GM21381 (cell line): ENCODE data around the gene CHPT1.

ENCODE experiments used
- ATAC-seq: cut with Tn5 transposase; IDR thresholded peaks from one replicate; pipeline ENCODE4 v1.9.1; 2021; ENCODE audit warnings: mild to moderate bottlenecking, moderate library complexity; ENCODE audit not compliant: unreplicated experiment

Gene CHPT1

DNA sequence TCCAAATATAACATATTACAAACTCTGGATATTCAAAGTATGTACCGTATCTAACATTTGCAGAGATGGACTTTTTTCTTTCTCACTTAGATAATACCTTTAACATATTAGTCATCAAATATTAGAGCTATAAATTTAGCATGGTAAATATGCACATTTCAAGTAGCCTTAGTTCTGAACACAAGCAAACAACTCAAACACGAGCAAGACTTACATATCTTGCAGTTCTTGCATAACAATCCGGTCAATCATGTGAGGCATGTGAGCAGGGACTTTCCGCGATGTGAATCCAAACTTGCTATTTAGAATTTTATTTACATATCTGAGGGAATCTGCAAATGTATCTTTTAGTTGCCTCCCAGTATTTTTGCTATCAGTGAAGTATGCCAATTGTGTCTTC is 63.9 kb downstream of the CHPT1 start:
- ATAC-seq, result no peak

- no peak for ATAC-seq
These were observed 64.3 kb downstream of the CHPT1 start for GRCh38 chr12:101761781-101762180.

DNA sequence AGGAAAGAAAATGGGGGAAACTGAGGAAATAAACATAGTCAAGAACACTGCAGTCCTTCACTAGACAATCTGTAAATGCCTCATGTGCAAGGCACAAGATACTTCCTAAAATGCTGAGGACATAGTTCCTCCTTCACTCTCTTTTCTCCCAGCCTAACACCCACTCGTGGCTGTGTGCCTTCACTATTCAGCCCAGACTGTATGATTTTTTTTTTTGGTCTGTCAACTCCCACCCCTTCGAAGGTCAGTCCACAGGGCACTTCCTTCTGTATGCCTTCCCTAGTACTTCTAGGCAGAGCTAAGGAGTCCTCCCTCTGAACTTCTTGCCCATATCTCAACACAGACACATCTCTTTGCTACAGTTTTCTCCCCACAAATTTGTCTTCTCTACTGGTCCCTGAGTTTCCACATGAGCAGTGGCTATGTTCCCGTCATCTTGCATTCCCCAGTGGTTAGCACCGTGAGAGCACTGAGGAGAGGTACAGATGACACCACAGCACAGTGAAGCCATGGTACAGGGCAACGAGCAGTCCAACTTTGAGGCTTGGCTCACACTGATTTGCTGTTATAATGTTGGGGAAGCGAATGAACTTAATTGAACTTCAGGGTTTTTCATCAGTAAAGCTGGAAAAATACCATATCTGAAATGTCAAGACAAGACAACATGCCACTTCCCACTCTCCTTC is 65.9 kb downstream of the CHPT1 start:
- no peak for ATAC-seq

DNA sequence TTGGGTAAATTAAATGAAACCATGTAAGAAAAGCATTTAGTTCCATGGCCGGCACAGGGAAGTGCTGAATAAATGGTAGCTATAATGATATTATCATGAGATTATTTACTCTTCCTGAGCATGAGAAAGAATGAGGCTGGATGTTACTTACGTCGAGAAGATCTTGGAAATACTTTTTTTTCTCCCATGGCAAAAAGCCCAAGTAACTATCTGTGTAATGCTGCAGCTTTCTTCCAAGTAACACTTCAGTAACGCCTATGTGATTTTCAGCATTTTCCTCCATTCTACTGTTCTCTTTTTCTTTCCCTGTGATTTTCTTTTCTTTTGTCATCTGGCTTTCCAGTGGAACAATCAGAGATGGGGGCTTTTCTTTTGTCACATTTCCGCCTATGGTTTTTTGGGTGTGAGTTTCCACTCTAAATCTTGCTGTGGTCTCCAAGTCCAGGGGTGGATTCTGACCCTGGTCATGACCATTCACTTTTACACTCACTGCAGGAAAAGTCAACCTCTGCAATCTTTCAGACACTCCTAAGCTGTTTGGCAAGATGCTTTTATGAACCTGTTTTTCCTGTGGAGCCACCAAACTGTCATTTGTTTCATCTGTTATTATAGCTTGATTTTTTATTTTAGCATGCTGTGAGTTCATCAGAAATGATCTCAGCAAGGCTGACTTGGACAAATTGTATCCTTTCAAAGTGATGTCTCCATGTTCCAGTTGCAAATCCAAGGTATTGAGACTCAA is 66.8 kb downstream of the CHPT1 start:
- ATAC-seq, result no peak

DNA sequence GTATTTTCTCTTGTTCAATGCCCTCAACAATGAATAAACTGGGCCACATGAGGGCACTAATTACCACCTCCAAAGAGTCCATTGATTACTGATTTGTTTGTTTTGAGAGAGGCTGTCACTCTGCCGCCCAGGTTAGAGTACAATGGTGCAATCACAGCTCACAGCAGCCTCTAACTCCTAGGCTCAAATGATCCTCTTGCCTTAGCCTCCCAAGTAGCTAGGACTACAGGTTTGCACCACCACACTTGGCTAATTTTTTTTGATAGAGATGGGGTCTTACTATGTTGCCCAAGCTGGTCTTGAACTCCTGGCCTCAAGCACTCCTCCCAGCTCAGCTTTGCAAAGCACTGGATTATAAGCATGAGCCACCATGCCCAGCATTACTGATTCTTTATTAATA is 70.1 kb downstream of the CHPT1 start:
- no peak for ATAC-seq

DNA sequence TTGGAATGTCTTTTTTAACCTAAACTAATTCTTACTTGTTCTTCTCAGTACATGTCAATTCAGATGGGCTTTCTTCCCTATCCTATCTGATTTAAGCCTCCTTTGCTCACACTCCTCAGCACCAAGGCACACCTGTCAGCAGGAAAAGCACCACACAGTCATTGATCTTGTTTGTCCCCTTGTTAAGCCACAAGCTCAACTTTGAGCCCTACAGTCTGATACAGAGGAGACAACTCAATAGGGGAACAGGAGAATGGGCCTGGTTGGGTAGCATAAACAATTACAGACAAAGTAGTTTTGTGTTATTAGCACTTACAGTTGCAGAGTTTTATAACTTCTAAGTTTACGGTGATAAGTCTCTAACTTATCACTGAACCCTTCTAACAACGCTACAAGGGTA is 71.3 kb downstream of the CHPT1 start:
- ATAC-seq, result no peak

GRCh38 chr12:101769865-101770264 is 72.4 kb downstream of the CHPT1 start:
- ATAC-seq, result no peak

- ATAC-seq, result no peak
These were observed 74.8 kb downstream of the CHPT1 start for GRCh38 chr12:101772012-101772775.

DNA sequence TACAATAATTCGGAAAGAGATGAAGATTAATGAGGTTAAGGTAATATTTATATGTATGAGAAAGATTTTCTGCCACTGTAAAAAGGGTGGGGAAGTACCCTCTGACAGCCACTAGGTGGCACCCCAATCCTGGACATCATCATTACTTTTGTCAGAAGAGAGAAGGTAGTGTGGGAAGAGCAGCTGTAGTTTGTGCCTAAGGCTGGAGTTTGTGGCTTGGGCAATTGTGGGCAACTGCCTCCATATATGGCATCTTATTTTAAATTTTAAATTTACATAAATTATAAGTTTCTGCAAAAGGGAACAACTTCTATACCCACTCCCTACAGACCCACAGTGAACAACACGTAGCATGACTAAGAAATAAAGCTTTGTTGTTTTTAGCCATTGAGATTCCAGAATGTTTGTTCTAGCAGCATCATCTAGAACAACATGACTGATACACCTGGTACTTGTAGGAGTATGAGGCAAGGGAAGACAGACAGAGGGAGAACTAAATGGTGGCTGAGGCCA is 76.3 kb downstream of the CHPT1 start:
- ATAC-seq, result peak; percentile 87

- ATAC-seq, result no peak
These were observed 78.4 kb downstream of the CHPT1 start for GRCh38 chr12:101775816-101776215.

GRCh38 chr12:101777485-101777884 is 80.0 kb downstream of the CHPT1 start:
- ATAC-seq, result no peak

DNA sequence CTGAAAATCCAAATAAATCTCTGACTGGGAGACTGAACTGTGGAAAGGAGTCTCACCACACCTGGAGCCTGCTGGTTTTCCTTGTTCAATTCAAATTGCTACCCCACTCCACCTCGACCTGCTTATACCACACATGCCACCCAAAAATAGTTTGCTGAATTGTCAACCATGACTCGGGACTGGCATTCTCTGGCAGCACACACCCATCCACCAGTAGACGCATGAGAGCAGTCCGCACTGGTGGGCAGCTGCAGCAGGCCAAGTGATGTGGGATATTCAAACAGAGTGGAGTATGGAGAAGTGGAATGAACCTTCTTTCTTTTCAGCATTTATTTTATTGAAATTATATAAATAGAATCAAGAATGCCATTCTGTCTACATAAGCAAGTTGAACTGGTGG is 80.5 kb downstream of the CHPT1 start:
- no peak for ATAC-seq
